H9 (cell line): ENCODE data around the gene CCR7. TPM values are rescaled to one million over a fixed set of nuclear protein-coding genes. Genes with fewer than 3 reads are reported as not detected.

Source experiments
- DNase-seq: peaks from one replicate; pipeline ENCODE4 v3.0.0-alpha.2; 2017
- H2AFZ ChIP-seq: one replicate; pipeline ENCODE4 v1.6.1; 2013; ENCODE audit warnings: mild to moderate bottlenecking, low read length, control low read depth, moderate library complexity
- H2AK5ac ChIP-seq: 2 replicates; pipeline ENCODE4 v1.6.1; 2013; ENCODE audit warnings: low read length, control low read depth, mixed read lengths; ENCODE audit not compliant: insufficient read length
- H2BK120ac ChIP-seq: one replicate; pipeline ENCODE4 v1.6.1; 2013; ENCODE audit warnings: low read depth, mild to moderate bottlenecking, low read length, control low read depth, inconsistent platforms; ENCODE audit not compliant: poor library complexity, severe bottlenecking
- H2BK12ac ChIP-seq: 2 replicates; pipeline ENCODE4 v1.6.1; 2013; ENCODE audit warnings: low read length, control low read depth, mixed read lengths, low read depth; ENCODE audit not compliant: insufficient read length
- H2BK15ac ChIP-seq: 2 replicates; pipeline ENCODE4 v1.6.1; 2013; ENCODE audit warnings: low read depth, low read length, control low read depth
- H2BK20ac ChIP-seq: one replicate; pipeline ENCODE4 v1.6.1; 2013; ENCODE audit warnings: low read depth, mild to moderate bottlenecking, low read length, control low read depth, inconsistent platforms; ENCODE audit not compliant: poor library complexity, severe bottlenecking
- H2BK5ac ChIP-seq: 2 replicates; pipeline ENCODE4 v1.6.1; 2013; ENCODE audit warnings: low read length, control low read depth, mixed read lengths; ENCODE audit not compliant: insufficient read length
- H3K14ac ChIP-seq: 2 replicates; pipeline ENCODE4 v1.6.1; 2013; ENCODE audit warnings: low read length, control low read depth; ENCODE audit not compliant: insufficient read depth
- H3K18ac ChIP-seq: 2 replicates; pipeline ENCODE4 v1.6.1; 2013; ENCODE audit warnings: low read depth, mild to moderate bottlenecking, mixed read lengths, low read length, control low read depth; ENCODE audit not compliant: insufficient read length
- H3K23ac ChIP-seq: 2 replicates; pipeline ENCODE4 v1.6.1; 2013; ENCODE audit warnings: low read length, control low read depth, mixed read lengths, low read depth; ENCODE audit not compliant: insufficient read length
- H3K23me2 ChIP-seq: 2 replicates; pipeline ENCODE4 v1.6.1; 2013; ENCODE audit warnings: low read depth, mild to moderate bottlenecking, mixed read lengths, low read length, control low read depth; ENCODE audit not compliant: insufficient read length, poor library complexity, severe bottlenecking
- H3K27ac ChIP-seq: 2 replicates; pipeline ENCODE4 v1.5.1; 2013; ENCODE audit warnings: low read length, control low read depth, mixed read lengths, low read depth; ENCODE audit not compliant: insufficient read length
- H3K27me3 ChIP-seq: 2 replicates; pipeline ENCODE4 v1.6.1; 2013; ENCODE audit warnings: low read length, control low read depth, inconsistent platforms; ENCODE audit not compliant: insufficient read depth
- H3K4ac ChIP-seq: 2 replicates; pipeline ENCODE4 v1.6.1; 2013; ENCODE audit warnings: low read depth, mild to moderate bottlenecking, control low read depth, inconsistent platforms, low read length, moderate library complexity
- H3K4me1 ChIP-seq: 2 replicates; pipeline ENCODE4 v1.6.1; 2013; ENCODE audit warnings: low read length, control low read depth, inconsistent platforms; ENCODE audit not compliant: insufficient read depth
- H3K4me2 ChIP-seq: 2 replicates; pipeline ENCODE4 v1.6.1; 2013; ENCODE audit warnings: low read length, control low read depth, mixed read lengths; ENCODE audit not compliant: insufficient read length, insufficient read depth
- H3K56ac ChIP-seq: 2 replicates; pipeline ENCODE4 v1.6.1; 2013; ENCODE audit warnings: low read depth, mild to moderate bottlenecking, mixed read lengths, low read length, control low read depth; ENCODE audit not compliant: insufficient read length
- H3K79me1 ChIP-seq: 2 replicates; pipeline ENCODE4 v1.6.1; 2013; ENCODE audit warnings: low read depth, mild to moderate bottlenecking, moderate library complexity, low read length, control low read depth, inconsistent platforms; ENCODE audit not compliant: insufficient read depth, poor library complexity, severe bottlenecking
- H3K79me2 ChIP-seq: 2 replicates; pipeline ENCODE4 v1.6.1; 2013; ENCODE audit warnings: low read length, control low read depth, inconsistent platforms; ENCODE audit not compliant: insufficient read depth
- H3K9ac ChIP-seq: 2 replicates; pipeline ENCODE4 v1.6.1; 2013; ENCODE audit warnings: low read length, control low read depth, mixed read lengths; ENCODE audit not compliant: insufficient read length; ENCODE audit errors: extremely low read depth
- H3K9me3 ChIP-seq: one replicate; pipeline ENCODE4 v1.6.1; 2013; ENCODE audit warnings: low read depth, low read length, inconsistent platforms; ENCODE audit not compliant: control insufficient read depth
- H3T11ph ChIP-seq: one replicate; pipeline ENCODE4 v1.6.1; 2013; ENCODE audit warnings: mild to moderate bottlenecking, low read length, control low read depth, inconsistent platforms
- H4K20me1 ChIP-seq: one replicate; pipeline ENCODE4 v1.6.1; 2013; ENCODE audit not compliant: control insufficient read depth, insufficient read length, insufficient read depth
- H4K5ac ChIP-seq: 2 replicates; pipeline ENCODE4 v1.6.1; 2013; ENCODE audit warnings: low read depth, mild to moderate bottlenecking, mixed read lengths, low read length, control low read depth; ENCODE audit not compliant: insufficient read length
- H4K8ac ChIP-seq: replicated peaks from 2 replicates; pipeline ENCODE4 v1.6.1; 2013; ENCODE audit warnings: low read length, control low read depth, mixed read lengths, low read depth; ENCODE audit not compliant: insufficient read length
- H4K91ac ChIP-seq: 2 replicates; pipeline ENCODE4 v1.6.1; 2013; ENCODE audit warnings: low read depth, mild to moderate bottlenecking, moderate library complexity, mixed read lengths, low read length, control low read depth; ENCODE audit not compliant: insufficient read length
- H3K27ac Mint-ChIP-seq, 3 experiments: 2 replicates in 2 of 3; 3 replicates in 1 of 3; pipeline ENCODE4 v1.8.0; 2020 to 2021; ENCODE audit warnings: mixed read lengths in 3 of 3, mild to moderate bottlenecking in 1 of 3, moderate library complexity in 1 of 3
- H3K27me3 Mint-ChIP-seq: 2 replicates; pipeline ENCODE4 v1.8.0; 2021; ENCODE audit warnings: low read depth, mild to moderate bottlenecking, moderate library complexity, mixed read lengths
- H3K36me3 Mint-ChIP-seq, 3 experiments: 2 replicates in 2 of 3; 3 replicates in 1 of 3; pipeline ENCODE4 v1.8.0; 2020 to 2021; ENCODE audit warnings: low read depth in 3 of 3, mixed read lengths in 3 of 3; ENCODE audit not compliant: insufficient read depth in 1 of 3
- H3K4me1 Mint-ChIP-seq, 2 experiments: 2 replicates each; pipeline ENCODE4 v1.8.0; 2020; ENCODE audit warnings: mixed read lengths in 2 of 2
- H3K4me3 Mint-ChIP-seq, 2 experiments: 2 replicates in 1 of 2; 3 replicates in 1 of 2; pipeline ENCODE4 v1.8.0; 2020 to 2021; ENCODE audit warnings: mild to moderate bottlenecking in 2 of 2, mixed read lengths in 2 of 2, moderate library complexity in 1 of 2
- H3K9me3 Mint-ChIP-seq, 2 experiments: 2 replicates in 1 of 2; 3 replicates in 1 of 2; pipeline ENCODE4 v1.8.0; 2020; ENCODE audit warnings: mild to moderate bottlenecking in 2 of 2, mixed read lengths in 2 of 2, moderate library complexity in 1 of 2
- CTCF ChIP-seq: fragments of 200-600 bp; sonication (generic); conservative IDR thresholded peaks from 3 replicates; pipeline ENCODE4 v1.8.0; 2021; ENCODE audit warnings: antibody characterized with exemption, mild to moderate bottlenecking
- WGBS: extraction: QIAGEN DNeasy Blood & Tissue Kit; methylation state at CpG from one replicate; pipeline ENCODE4 v1.1.7; 2013; ENCODE audit warnings: missing lambda C conversion rate, low lambda C conversion rate, mixed read lengths; ENCODE audit not compliant: insufficient read length; ENCODE audit errors: extremely low coverage; 5-methylcytosine and 5-hydroxymethylcytosine counted together
- total RNA-seq: library from RNA; stranded (reverse); gene quantifications from 2 replicates; pipeline ENCODE4 v1.2.1, GENCODE V29; 2021

The CCR7 gene
- total RNA-seq, 1 experiment from 2014 or later, result 0.31 TPM

DNA sequence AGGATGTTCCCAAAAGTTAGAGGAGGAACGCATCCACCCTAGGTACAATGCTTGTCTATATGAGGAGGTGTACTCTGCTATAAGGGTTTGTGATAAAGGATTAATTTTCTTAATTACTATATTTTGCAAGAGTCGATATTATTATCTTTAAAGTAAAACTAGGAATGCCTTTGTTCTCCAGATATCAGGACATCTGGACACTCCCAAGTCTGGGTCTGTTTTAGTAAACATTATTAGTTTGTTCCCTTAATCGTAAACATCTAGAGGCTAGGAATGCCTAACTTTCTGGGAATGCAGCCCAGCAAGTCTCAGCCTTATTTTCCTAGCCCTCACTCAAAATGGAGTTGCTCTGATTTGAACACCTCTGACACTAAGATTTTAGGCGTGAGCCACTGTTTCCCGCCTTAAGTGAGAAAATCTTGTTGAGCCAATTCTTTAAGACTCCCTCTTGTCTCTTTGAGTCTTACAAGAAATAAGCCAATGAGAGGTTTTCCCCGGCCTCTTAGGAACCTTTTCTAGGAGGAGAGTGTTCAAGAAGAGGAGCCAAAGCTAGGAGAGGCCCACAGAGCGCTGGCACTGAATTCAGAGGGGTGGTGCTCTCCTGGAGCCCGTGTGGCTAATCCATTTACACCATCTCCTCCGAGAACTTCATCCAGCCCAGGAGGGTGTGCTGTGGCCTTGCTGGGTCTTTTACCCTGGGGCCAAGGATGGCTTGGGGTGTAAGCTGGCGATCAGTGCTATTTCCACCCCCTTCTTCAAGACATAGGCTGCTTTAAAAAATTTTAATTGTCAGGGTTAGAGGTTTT lies 41.5 kb upstream of the CCR7 start:
- TF ChIP-seq CTCF, result no peak
- Histone ChIP-seq H3K79me1 (no peaks in the 10 kb centered on the region), H2AK5ac (no peak overlapping the region), H3K27me3 (no peaks in the 10 kb centered on the region), H4K91ac (no peak overlapping the region), H3K56ac (no peak overlapping the region), H3K23ac (no peak overlapping the region), H3T11ph (no peak overlapping the region), H2BK120ac (no peak overlapping the region), H2BK5ac (no peak overlapping the region), H3K4me2 (no peak overlapping the region), H3K18ac (no peak overlapping the region), H3K9me3 (no peaks in the 10 kb centered on the region), H3K4ac (no peak overlapping the region), H4K8ac (no peak overlapping the region), H2BK15ac (no peak overlapping the region), H2BK12ac (no peak overlapping the region), H2BK20ac (no peak overlapping the region), H3K9ac (no peak overlapping the region), H3K79me2 (no peaks in the 10 kb centered on the region), H4K20me1 (no peaks in the 10 kb centered on the region), H4K5ac (no peak overlapping the region), H2AFZ (no peak overlapping the region), H3K14ac (no peak overlapping the region), H3K27ac (no peak overlapping the region), H3K23me2 (no peaks in the 10 kb centered on the region), H3K4me1 (peaks cover 5% of the 10 kb centered on the region; the same call in 1 of the 2 replicates)
- H3K36me3 Mint-ChIP-seq, result no peaks in the 10 kb centered on the region
- DNase-seq, result no peak
- no peak overlapping the region; a peak in 1 of 7 replicates for H3K27ac Mint-ChIP-seq
- H3K4me3 Mint-ChIP-seq, result no peak overlapping the region
- H3K9me3 Mint-ChIP-seq, result no peaks in the 10 kb centered on the region
- no CpG with 5 or more reads among the region's 10 CpGs for WGBS
- H3K27me3 Mint-ChIP-seq, result peaks cover 13% of the 10 kb centered on the region
- peaks cover 13 to 20% of the 10 kb centered on the region in 2 experiments for H3K4me1 Mint-ChIP-seq
